Brain pericyte (primary cell): ENCODE data around the gene AHDC1.

Experiments used
- DNase-seq: peaks from one replicate; pipeline ENCODE4 v3.0.0-alpha.2; 2012; ENCODE audit warnings: low read depth, low spot score

Gene AHDC1

DNA sequence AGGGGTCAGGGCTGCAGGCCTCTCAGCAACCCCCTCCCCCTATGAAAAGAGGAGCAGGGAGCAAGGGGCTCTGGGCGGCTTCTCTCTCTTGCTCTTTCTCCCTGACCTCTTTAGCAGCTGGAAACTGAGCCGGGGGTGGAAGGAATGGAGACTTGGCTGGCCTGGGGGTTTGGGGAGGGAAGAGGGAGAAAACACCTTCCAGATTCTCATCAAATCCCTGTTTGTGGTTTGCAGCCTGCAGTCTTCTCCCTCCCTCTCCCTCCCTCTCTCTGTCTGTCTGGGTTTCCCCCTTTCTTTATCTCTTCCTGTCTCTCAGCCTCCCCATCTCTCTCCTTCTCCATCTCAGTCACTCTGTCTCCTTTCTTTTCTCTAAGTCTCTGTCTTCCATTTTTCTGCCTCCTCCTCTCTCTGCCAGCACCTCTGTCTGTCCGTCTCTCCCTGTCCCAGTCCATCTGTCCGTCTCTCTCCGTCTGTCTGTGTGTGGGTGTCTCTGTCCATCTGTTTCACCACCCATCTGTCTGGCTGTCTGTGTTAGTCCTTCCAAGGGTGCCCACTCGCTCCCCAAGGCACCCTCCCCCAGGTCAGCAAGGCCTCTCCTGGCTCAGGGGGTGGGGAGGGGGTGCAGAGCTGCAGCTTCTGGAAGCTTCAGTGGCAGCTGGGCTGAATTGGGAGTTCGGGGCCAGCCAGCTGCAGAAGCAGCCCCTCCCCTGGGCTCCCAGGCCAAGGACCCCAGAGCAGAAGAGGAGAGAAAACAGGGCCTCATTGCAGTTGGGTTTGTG, 6.2 kb downstream of the AHDC1 start:
- no peak for DNase-seq

DNA sequence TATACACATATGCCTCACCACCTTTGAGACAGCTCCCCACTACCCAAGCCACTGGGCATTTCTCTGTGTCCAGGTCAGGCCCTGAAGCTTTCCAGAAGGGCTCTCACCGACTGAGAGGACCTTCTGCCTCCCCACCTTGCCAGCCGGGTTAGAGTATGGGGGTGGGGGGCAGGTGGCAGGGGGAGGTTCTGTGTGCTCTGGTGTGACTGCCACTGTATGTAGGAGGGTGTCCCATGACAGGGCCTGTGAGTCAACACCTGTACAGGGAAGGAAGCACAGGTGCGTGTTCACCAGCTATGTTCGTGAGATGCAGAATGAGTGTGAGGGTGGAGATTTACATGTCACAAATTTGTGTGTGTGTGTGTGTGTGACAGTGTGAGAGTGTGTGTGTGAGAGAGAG, 7.0 kb downstream of the AHDC1 start:
- DNase-seq: no peak

DNA sequence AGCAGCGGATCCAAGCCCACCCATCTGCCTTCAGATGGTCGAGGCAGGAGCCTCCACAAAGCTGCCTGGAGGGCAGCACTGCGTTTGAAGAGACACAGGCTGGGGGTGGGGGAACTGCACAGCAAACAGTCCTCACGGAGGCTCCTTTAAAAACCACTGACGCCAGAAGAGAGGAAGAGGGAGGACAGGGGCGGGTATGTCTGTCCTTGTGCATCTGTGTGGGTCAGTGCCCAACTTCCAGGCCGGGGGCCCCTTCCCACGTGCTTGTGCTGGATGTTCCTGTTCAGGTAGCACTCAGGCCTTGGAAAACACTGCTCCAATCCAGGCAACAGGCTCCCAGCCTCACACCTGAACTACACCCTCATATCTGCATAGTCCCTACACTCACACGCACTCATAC, 7.7 kb downstream of the AHDC1 start:
- no peak for DNase-seq

DNA sequence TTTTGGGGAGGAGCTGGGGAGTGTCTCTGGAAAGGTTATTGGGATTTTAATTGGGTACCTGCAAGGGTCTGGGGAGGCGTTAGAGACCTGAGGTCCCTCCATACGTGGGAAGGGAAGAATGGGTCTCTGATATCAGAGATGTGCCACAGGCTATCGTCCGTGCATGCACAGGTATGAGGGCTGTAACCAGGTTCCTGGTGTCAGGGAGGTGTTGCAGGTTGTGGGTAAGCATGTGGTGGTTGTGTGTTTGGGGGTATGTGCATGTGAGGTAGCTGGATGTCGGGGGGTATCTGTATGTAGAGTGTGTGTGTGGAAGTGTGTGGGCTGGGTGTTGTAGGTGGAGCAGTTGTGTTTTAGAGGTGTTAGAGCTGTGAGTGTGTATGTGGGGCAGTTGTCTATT, 8.3 kb downstream of the AHDC1 start:
- no peak for DNase-seq

DNA sequence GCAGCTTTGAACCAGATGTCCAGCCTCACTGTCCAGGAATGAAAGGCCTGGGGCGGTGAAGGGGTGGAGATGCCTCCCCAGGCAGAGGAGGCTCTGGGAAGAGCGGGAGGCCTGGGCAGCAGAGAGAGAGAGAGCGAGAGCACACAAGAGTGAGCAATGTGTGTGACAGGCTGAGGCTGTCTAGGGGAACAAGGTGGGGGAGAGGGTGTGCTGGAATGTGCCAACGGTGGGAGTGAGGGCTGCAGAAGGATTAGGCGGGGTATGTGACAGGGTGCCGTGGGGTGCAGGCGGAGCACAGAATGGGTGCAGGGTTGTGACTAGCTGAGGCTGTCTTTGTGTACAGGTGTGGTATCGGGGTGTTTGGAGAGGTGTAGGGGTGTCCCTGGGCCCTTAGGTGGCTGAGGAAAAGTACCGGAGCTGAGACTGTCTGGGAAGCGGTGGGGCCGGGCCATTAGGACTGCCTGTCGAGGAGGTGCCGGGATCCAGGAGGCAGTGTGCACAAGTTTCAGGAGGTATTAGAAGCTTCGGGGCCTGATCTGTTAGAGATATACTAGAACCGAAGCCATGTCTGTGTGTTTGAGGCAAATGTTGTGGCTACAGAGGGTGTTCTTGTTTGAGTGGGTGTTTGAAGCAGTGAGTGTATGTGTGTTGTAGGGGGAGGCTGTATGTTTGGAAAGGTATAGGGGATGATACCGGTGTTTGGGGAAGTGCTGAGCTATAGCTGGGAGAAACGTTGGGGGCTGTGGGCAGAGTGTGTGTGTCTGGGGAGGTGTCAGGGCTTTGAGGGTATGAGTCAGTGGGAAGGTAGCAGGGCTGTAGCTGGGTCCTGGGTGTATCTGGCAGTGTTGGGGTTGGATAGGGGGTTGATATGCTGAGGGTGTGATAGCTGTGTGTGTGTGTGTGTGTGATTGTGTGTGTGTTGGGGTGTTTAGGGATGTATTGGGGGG, 9.1 kb downstream of the AHDC1 start:
- no peak for DNase-seq

DNA sequence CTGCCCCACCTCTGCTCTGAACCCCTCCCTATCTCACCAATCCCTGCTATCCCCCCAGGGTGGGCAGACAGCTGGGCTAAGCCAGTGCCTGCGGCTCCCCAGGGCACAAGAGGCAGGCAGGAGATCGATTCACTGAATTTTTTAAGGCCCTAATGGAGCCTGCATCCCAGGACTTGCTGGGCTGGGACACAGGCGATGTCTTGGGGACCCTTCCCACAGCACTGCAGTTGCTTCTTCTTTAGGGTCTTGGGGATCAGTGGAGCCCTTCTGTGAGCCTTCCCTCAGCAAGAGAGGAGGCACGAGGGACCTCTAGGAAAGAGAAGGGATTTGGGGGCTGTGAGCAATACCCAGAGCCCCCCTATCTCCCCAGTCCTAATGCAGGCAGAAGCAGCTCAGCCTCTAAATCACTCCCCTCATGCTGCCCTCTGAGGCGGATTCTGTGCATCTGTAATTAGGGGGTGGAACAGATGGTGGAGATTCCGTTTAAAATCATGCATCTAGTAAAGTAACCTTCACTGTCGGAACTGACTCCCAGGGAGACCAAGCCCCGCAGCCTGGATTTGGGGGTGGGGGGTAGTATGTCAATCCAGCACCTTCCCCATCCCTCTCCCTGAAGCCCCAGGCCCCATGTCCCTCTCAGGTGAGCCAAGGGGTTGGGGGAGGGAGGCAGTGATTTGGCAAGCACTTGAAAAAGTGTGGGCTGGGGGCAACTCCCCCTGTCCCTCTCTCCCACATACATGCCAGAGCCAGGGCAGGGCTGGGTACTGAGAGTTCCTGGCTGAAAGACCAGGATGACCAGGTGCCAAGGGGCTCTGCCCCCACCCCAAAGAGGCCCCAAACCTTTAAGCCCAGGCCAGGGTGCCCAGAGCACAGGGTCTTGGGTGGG, 10.0 kb downstream of the AHDC1 start:
- no peak for DNase-seq

DNA sequence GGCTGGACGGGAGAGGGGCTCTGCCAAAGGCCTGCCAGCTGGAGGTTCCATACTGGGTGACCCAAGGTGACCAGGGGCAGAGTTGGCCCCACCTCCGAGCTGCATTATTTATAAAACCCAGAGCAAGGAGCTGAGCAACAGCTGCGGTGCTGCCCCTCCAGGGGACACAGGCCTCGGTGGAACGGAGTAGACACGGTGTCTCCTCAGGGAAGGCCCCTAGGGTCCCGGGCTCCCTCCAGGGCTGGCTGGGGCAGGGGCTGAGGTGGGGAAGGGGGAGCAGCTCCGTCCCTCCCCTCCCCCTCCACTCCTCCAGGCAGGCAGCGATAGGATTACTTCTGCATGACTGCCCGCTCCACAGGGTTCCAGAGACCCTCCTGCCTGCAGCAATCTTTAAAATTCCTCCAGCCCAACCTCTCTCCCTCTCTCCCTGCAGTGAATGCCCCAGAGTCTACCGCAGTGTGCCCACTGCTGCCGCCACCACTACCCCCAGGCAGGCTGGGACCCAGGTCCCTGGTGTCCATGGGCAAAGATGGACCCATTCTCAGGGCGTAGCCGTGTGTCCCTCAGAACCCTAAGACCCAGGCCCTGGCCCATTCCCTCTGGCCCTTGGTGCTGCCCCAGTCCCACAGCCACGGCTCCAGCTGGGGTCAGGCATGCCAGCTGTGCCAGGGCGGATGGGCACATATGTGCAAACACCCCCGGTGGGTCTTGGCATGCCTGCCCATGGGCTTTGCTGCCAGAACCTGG, 10.8 kb downstream of the AHDC1 start:
- no peak for DNase-seq

DNA sequence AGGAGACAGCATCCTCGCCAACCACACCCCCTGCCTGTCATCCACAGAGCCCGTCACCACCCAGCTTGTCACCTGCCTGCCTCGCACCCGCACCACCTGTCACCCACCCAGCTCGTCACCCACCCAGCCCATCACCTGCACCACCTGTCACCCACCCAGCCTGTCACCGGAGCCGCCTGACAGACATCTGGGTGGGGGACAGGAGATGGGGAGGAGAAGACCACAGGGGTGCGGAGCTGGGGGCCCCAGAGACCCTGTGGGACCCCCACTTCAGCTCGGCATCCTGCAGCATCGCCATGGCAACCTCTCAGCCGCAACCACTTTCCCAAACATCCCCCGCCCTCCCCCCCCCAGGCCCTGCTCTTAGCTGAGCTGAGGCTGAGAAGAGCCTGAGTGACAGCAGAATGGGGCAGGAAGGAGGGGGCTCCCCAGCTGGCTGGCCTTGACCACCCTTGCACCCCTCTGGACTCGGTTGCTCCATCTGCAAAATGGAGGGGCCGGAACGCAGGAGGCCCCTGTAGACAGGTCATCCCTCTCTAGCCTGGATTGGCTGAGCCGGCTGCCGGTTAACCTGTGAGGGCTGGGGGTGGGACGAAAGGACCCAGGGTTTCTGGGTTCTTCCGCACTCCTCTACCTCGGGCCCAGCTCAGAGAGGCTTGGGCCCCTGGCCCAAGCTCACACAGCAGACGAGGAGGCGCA, 11.6 kb downstream of the AHDC1 start:
- no peak for DNase-seq

DNA sequence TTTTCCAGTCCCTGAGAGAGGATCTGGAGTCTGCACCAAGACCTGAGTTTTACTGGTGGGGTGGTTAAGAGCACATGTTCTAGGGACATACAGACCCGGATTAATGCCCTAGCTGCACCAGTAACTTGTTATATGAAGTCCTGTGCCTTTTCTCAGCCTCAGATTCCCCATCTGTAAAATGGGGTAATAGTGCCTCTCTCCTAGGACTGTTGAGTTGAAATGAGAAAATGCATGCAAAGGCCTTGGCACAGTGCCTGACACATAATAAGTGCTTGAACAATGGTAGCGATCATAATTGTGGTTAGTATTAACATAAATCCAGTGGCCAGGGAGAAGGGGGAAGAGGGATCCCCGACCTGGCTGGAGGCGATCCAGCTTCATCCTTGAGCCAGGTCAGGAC, 12.3 kb downstream of the AHDC1 start:
- no peak for DNase-seq

DNA sequence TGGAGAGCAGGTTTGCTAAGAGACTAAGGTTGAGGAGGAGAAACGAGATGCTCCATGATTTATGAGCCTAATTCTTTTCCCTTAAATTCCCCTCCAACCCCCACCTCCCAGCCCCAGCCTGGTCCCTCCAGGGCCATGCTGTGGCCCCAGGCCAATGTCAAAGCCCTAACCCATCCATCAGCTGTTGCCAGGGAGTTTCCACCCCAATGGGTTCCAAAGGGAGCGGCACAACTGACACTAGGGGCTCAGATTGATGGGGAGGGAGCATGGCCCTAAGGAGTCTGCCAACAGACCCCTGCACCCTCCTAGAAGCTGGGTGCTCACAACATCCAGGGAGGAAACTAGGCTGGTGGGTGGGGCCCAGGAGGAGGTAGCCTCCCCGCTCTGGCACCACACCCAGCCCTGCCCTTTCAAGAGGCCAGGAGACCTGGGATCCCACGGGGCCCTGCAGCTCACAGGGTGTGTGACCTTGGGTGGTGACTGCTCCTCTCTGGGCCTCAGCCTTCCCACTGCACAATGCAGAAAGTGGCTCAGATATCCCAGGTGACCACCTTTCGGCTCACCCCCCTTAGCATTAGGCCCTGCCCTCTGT, 12.9 kb downstream of the AHDC1 start:
- no peak for DNase-seq

DNA sequence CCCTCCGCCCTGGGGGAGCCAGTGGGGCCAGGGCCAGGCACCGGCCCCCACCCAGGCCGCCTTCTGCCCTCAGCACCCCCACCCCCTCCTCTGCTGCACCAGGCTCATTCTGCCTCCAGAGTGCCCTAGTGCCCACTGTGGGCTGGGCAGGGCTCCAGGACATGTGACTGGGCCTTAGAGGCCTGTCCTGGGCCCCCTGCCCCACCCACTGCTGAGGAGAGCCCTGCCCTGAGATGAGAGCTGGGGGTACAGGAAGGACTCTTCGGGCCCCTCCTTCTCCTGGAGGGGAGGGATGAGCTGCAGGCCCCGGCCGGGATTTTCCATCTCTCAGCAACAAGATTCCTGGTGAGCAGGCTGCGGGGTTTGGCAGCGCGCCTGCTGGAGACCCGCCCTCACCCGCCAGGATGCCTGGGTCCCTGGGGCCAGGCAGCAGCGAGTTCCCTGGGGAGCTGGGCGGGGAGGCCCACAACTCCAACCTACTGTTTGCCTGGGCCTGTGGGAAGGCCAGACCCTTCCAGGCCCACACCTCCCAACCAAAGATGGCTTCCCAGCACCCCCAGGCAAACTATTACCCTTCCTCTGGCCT, 14.0 kb downstream of the AHDC1 start:
- DNase-seq: no peak

DNA sequence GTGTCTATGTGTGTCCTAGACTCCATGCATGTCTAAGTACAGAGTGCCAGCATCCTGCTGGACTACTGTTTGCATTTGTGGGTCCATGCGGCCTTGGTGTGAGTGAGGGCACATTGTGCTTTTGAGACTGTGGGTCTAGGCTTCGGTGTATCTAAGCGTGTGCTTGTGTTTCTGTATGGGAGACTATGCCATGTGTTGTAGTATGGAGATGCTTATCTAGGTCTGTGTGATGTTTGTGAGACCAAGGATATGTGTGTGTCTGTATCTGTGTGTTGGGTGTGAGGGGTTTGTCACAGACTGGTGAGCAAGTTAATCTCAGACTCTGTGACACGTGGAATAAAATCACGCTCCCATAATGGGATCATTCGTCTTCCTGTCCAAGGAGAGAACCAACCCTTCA, 14.5 kb downstream of the AHDC1 start:
- no peak for DNase-seq

DNA sequence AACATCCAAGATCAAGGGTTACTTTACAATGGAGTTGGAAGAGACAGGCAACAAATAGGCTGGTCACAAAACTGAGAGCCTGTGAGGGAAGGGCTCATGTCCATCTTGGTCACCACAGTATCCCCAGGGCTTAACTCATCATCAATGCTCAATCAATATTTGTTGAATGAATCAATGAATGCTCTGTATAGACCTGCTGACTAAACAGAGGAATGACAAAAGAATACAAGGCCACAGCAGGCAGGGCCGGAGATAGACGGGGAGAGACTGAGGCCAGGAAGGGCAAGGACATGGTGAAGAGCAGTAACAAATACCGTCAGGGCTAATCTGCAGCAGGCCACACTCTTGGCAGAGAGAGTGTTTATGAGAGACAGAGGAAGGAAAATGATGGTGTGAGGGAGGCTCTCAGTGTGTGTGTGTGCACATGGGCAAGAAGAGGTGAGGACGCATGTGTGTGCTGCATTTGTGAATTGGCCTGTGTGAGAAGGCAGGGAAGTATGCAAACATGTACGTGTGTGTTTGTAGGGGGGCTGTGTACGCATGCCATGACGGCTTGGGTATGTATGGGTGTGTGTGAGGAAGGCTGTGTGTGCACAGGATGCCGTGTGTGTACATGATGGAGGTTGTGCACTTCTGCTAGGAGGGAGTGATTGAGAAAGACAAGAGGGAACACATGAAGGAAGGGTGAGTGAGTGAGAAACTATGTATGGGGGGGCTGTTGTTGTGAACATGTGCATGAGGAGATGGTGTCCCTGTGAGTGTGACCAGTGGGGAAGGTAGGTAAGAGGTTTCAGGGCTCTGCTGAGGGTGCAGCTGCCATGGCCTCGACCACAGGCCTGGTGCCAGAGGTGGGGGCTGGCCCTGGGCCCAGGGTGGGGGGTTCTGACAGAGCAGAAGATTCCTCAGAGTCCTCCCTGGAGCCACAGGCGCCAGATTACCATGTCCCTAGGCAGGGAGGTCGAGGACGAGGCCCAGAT, 15.4 kb downstream of the AHDC1 start:
- DNase-seq: no peak

DNA sequence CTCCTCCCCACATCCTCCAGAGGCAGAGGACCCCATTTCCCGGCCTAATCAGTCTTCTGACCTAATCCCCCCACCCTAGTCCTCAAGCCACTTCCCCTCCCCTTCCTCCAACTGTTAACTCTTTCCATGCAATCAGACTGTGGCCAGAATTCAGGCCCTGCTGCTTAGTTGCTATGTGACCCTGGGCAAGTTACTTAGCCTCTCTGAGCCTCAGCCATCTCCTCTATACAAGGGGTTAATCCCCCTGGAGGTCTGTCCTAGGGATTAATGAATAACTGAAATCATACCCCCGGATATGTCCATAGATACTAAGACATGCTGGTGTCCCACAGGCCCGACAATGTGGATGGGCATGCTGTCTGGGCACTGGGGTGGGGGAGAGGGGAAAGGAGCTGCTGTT, 18.3 kb downstream of the AHDC1 start:
- no peak for DNase-seq

DNA sequence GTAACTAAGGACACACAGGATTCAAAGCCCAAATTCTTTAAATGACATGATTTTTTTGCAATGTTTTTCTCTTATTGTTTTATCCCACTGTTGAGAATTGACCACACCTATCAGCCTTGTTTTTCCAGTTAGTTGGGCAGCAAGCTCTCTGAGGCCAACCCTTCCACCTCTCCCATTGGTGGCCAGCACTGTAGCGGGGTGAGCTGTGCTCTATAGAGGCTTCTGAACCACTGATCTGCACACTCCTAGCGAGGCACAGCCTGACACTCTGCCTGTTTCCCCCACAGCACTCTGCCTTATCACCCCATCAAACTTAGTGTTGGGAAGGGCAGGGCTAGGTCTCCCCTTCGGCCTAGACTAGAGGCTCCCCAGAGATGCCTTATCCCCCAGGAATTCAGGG, 19.5 kb downstream of the AHDC1 start:
- DNase-seq: no peak

DNA sequence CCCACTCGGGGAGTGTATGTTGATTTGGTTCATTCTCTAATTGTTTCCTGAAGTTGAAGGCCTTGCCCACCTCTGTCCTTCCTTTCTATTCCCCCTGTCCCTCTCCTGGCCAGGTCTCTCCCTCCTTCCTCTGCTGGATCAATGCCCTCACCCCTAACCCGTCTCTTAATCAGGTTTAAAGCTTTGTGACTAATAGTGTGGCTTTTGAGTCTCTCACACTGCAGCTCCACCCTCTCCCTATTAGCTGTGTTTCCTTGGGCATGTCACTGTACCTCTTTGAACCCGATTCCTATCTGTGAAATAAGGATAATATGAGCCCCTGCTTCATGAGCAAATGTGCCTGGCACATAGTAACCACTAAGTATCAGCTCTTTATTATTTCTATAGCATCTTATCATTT, 20.5 kb downstream of the AHDC1 start:
- no peak for DNase-seq

DNA sequence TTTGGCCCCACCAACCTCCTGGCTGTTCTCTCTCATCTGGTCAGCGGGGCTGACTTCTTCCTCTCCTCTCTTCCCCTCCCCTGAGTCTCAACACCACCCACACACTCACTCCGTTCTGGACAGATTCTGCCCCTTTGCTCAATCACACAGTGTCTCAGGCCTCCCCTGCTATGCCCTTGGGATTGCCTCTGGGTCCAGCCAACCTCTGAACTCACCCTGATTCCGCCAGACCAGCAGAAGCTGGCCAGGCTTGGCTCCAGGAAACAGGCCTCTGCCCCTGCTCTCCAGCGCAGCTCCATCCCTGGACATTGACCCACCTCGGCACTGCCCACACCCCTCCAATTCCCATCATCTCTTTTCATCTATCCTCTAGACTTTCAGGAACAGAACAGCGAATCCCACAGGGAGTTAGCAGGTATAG, 22.1 kb downstream of the AHDC1 start:
- no peak for DNase-seq

DNA sequence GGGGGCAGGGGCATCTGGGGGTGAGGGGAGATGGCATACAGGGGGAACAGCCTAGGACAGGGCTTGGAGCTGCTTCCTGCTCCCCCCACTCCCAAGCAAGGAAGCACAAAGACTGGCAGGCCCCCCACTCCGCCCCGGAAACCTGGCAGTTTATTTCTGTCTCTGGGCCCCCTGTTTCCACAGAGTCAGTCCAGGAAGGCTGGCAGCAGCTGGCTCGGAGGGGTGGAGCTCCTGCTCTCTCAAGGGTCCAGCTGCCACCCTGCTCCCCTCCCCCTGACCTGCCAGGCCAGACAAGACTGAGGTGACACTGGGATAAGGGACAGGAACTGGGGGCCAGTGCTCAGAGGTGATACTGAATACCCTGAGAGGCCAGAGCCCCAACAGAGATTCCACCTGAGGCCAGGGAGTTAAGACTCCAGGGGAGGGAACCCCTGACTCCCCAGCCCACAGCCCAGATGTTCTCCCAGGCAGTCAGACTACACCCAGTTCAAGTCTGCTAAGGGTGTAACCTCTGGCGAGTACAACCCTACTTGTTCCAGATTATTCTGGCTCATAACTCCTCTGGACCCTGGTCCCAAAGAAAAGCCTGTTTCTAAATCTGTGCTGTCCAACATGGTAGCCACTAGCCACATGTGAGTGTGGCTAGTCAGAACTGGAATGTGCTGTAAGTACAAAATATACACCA, 26.3 kb downstream of the AHDC1 start:
- DNase-seq: no peak
